Left forelimb (tissue), 1 donor: ENCODE results near the gene LSM4.

Source experiments
- DNase-seq: peaks from one replicate; pipeline ENCODE4 v3.0.0-alpha.2; 2018; ENCODE audit warnings: low spot score

The LSM4 gene

GRCh38 chr19:18310966-18311365, 11.9 kb downstream of the LSM4 start:
- DNase-seq, result no peak

GRCh38 chr19:18310118-18310909, 12.6 kb downstream of the LSM4 start:
- no peak for DNase-seq

- no peak for DNase-seq
Measured at GRCh38 chr19:18309525-18310064, 13.3 kb downstream of the LSM4 start.

GRCh38 chr19:18308948-18309325, 13.9 kb downstream of the LSM4 start:
- no peak for DNase-seq

- no peak for DNase-seq
Measured at GRCh38 chr19:18308051-18308947, 14.6 kb downstream of the LSM4 start.

GRCh38 chr19:18307271-18307681, 15.6 kb downstream of the LSM4 start:
- no peak for DNase-seq

GRCh38 chr19:18306888-18307260, 16.0 kb downstream of the LSM4 start:
- no peak for DNase-seq

GRCh38 chr19:18306209-18306887, 16.5 kb downstream of the LSM4 start:
- no peak for DNase-seq

GRCh38 chr19:18304458-18305310, 18.2 kb downstream of the LSM4 start:
- DNase-seq, result peak; percentile 90

- no peak for DNase-seq
Measured at GRCh38 chr19:18304208-18304457, 18.7 kb downstream of the LSM4 start.

GRCh38 chr19:18301718-18302111, 21.2 kb downstream of the LSM4 start:
- DNase-seq, result no peak

GRCh38 chr19:18300930-18301717, 21.8 kb downstream of the LSM4 start:
- DNase-seq, result no peak

GRCh38 chr19:18299654-18300053, 23.2 kb downstream of the LSM4 start:
- DNase-seq, result no peak

- DNase-seq, result no peak
Measured at GRCh38 chr19:18298601-18299000, 24.3 kb downstream of the LSM4 start.

GRCh38 chr19:18297308-18297707, 25.6 kb downstream of the LSM4 start:
- DNase-seq, result no peak

GRCh38 chr19:18295034-18295451, 27.8 kb downstream of the LSM4 start:
- no peak for DNase-seq

- DNase-seq, result no peak
Measured at GRCh38 chr19:18294467-18294864, 28.4 kb downstream of the LSM4 start.

- no peak for DNase-seq
Measured at GRCh38 chr19:18293642-18294466, 29.0 kb downstream of the LSM4 start.

GRCh38 chr19:18292810-18293641, 29.9 kb downstream of the LSM4 start:
- DNase-seq, result peak; percentile 92
